Measurements from ENCODE around the gene ECEL1.

The ECEL1 gene

DNA sequence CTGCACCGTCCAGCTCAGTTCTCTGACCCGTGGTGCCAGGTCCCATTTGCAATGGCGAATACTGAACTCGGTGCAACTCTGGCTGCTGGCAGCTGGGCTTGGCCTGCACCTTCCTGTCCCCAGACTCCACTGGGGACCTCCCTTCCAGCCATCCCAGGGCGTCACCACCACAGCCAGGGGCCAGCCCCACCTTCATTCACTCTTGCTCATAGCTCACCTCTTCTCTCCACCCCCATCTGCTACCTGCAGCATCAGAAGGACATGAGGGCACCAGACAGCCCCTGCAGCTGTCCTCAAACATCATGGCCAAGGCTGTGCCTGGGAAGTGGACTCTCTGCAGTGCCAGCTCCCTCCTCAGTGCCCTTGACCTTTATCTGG lies 47.9 kb downstream of the ECEL1 start (continued):
- TF ChIP-seq, protein P1, sequence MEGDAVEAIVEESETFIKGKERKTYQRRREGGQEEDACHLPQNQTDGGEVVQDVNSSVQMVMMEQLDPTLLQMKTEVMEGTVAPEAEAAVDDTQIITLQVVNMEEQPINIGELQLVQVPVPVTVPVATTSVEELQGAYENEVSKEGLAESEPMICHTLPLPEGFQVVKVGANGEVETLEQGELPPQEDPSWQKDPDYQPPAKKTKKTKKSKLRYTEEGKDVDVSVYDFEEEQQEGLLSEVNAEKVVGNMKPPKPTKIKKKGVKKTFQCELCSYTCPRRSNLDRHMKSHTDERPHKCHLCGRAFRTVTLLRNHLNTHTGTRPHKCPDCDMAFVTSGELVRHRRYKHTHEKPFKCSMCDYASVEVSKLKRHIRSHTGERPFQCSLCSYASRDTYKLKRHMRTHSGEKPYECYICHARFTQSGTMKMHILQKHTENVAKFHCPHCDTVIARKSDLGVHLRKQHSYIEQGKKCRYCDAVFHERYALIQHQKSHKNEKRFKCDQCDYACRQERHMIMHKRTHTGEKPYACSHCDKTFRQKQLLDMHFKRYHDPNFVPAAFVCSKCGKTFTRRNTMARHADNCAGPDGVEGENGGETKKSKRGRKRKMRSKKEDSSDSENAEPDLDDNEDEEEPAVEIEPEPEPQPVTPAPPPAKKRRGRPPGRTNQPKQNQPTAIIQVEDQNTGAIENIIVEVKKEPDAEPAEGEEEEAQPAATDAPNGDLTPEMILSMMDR (tag by site-specific recombination; IDR thresholded peaks at IDR 0.05), result no peak
- TF ChIP-seq ZNF626 (tag by site-specific recombination; IDR thresholded peaks at IDR 0.05), result no peak
- TF ChIP-seq ZNF558 (tag by site-specific recombination; IDR thresholded peaks at IDR 0.05), result no peak
- TF ChIP-seq, protein P2, sequence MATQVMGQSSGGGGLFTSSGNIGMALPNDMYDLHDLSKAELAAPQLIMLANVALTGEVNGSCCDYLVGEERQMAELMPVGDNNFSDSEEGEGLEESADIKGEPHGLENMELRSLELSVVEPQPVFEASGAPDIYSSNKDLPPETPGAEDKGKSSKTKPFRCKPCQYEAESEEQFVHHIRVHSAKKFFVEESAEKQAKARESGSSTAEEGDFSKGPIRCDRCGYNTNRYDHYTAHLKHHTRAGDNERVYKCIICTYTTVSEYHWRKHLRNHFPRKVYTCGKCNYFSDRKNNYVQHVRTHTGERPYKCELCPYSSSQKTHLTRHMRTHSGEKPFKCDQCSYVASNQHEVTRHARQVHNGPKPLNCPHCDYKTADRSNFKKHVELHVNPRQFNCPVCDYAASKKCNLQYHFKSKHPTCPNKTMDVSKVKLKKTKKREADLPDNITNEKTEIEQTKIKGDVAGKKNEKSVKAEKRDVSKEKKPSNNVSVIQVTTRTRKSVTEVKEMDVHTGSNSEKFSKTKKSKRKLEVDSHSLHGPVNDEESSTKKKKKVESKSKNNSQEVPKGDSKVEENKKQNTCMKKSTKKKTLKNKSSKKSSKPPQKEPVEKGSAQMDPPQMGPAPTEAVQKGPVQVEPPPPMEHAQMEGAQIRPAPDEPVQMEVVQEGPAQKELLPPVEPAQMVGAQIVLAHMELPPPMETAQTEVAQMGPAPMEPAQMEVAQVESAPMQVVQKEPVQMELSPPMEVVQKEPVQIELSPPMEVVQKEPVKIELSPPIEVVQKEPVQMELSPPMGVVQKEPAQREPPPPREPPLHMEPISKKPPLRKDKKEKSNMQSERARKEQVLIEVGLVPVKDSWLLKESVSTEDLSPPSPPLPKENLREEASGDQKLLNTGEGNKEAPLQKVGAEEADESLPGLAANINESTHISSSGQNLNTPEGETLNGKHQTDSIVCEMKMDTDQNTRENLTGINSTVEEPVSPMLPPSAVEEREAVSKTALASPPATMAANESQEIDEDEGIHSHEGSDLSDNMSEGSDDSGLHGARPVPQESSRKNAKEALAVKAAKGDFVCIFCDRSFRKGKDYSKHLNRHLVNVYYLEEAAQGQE (tag by site-specific recombination; IDR thresholded peaks at IDR 0.05), result no peak
- TF ChIP-seq, protein P3, sequence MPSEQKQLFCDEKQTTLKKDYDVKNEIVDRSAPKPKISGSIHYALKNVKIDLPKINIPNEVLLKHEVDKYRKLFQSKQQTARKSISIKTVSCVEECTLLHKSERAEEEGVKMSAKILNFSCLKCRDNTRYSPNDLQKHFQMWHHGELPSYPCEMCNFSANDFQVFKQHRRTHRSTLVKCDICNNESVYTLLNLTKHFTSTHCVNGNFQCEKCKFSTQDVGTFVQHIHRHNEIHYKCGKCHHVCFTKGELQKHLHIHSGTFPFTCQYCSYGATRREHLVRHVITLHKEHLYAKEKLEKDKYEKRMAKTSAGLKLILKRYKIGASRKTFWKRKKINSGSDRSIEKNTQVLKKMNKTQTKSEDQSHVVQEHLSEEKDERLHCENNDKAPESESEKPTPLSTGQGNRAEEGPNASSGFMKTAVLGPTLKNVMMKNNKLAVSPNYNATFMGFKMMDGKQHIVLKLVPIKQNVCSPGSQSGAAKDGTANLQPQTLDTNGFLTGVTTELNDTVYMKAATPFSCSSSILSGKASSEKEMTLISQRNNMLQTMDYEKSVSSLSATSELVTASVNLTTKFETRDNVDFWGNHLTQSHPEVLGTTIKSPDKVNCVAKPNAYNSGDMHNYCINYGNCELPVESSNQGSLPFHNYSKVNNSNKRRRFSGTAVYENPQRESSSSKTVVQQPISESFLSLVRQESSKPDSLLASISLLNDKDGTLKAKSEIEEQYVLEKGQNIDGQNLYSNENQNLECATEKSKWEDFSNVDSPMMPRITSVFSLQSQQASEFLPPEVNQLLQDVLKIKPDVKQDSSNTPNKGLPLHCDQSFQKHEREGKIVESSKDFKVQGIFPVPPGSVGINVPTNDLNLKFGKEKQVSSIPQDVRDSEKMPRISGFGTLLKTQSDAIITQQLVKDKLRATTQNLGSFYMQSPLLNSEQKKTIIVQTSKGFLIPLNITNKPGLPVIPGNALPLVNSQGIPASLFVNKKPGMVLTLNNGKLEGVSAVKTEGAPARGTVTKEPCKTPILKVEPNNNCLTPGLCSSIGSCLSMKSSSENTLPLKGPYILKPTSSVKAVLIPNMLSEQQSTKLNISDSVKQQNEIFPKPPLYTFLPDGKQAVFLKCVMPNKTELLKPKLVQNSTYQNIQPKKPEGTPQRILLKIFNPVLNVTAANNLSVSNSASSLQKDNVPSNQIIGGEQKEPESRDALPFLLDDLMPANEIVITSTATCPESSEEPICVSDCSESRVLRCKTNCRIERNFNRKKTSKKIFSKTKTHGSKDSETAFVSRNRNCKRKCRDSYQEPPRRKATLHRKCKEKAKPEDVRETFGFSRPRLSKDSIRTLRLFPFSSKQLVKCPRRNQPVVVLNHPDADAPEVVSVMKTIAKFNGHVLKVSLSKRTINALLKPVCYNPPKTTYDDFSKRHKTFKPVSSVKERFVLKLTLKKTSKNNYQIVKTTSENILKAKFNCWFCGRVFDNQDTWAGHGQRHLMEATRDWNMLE (tag by site-specific recombination; conservative IDR thresholded peaks at IDR 0.05; ENCODE audit: low read depth), result no peak

DNA sequence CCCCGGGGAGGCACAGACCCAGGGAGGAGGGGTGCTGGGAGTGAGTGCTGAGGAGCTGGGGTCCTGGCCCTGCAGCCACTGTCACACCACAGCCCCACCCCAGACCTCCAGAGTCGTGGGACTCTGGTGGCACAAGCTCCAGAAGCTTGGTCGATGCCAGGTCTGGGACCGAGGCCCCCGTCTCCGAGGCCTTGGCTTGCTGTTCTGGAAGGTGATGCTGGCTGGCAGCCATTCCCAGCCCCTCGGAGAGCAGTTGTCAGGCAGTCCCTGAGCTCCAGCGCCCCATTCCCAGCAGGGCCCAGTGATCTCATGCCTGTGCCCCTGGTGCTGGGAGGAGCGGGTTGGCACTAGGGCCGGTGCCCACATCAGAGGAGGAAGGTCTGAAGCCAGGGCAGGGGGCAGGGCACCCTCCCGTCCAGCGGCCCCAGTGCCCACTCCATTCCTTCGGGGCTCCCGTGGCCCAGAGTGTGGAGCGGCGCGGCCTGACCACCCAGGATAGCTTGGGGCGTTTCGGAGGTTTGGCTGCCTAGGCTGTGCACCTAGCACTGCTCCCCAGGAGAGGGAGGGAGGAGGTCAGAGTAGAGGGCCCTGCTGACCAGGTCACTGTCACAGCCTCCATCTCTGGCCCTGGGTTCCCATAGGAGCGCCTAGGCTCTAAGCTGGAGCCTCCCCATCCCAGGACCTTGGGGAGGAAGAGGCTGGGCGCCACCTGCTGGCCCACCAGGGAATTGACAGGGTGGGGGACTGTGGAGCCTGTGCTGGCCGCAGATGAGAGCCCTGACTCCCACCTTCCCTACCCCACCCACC lies 48.5 kb downstream of the ECEL1 start:
- no peak overlapping the region for H3K4me3 ChIP-seq (ENCODE audit: low read depth, low read length)
- CTCF ChIA-PET, result interaction anchor here (0.6 to 2.9 kb wide), 31 partner anchors 9 to 639 kb away, joined by 3 to 49 read pairs (median 4); partner anchors contain the start of gene ECEL1
- POLR2A ChIA-PET, result interaction anchor here (0.7 kb wide), 1 partner anchor 514 kb away, joined by 4 read pairs; no protein-coding TSS in a partner anchor

More for the DNA sequence above, 48.5 kb downstream of the ECEL1 start:
- Histone ChIP-seq H3K36me3 (ENCODE audit: control insufficient read depth in 2 of 2, insufficient read depth in 1 of 2, low read length in 2 of 2) (no peaks in the 10 kb centered on the region), H3K4me1 (ENCODE audit: control insufficient read depth, insufficient read depth, low read length) (no peaks in the 10 kb centered on the region), H3K27ac (ENCODE audit: extremely low read depth, low read depth, low read length) (no peak overlapping the region), H3K9me3 (ENCODE audit: control insufficient read depth, insufficient read depth, low read depth, low read length) (no peaks in the 10 kb centered on the region)
- TF ChIP-seq ZNF654 (tag by site-specific recombination; IDR thresholded peaks at IDR 0.05; ENCODE audit: low read depth) (peak; percentile 31; the same call in 1 of the 2 replicates), ZNF133 (tag by site-specific recombination; IDR thresholded peaks at IDR 0.05) (no peak)
- TF ChIP-seq, protein P1 (tag by site-specific recombination; IDR thresholded peaks at IDR 0.05), result peak; percentile 29; the same call in 1 of the 2 replicates

Measured in HEK293 (cell line).